ENCODE results near the gene MKRN3.

The MKRN3 gene

DNA sequence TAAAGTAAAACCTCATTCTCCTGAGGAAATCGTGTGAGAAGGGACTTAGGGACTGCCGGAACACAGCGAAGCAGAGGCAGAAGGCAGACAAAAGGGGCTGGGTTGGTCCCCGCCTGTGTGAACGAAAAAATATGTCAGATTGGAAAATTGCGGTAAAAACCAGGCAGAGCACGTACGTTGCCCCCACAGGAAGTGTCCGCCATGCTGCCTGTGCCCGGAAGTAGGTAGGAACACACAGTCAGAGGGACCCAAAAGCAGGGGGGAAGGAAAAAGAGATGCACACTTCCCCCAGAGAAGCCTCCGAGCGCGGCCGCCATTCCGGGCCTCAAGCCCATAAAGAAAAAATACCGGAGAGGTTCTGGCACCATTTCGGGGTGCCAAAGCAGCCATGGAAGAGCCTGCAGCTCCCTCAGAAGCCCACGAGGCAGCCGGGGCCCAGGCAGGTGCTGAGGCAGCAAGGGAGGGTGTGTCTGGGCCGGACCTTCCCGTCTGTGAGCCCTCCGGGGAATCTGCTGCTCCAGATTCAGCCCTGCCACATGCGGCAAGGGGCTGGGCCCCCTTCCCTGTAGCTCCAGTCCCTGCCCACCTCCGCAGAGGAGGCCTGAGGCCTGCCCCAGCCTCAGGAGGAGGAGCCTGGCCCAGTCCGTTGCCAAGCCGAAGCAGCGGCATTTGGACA is at the start of gene MKRN3:
Gene MKRN3, plus strand, starts transcription at position 280 of the 676 bp plus-strand sequence. Its CDS starts 109 bp downstream, at position 389.
- peak; percentile 19 for DNase-seq (ENCODE audit: low read depth)
- TF ChIP-seq CTCF (conservative IDR thresholded peaks at IDR 0.05; ENCODE audit: low read depth, low read length): no peak
- H3K4me3 ChIP-seq (ENCODE audit: low read depth, low read length): peak within 1 kb of the TSS; percentile 42

DNA sequence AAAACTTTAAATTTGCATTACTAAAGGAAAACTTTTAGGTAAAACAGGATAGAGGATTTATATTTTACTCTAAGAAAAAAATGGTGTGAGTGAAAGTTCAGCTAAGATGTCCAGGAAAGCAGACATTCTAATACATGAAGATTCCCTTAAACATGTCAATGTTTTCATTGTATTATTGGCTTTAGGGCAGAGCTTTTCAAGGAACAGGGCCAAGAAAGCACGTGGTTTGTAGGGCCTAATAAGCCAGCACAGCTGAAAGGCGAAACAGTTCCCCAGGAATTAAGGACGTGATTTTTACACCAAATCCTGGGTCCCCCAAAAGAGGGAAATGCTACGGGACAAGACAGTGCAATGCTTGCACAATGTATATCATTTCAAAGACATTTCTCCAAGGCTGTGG is 48.6 kb upstream of the MKRN3 start:
- TF ChIP-seq CTCF (conservative IDR thresholded peaks at IDR 0.05; ENCODE audit: low read depth, low read length): no peak
- no peak overlapping the region for H3K4me3 ChIP-seq (ENCODE audit: low read depth, low read length)
- DNase-seq (ENCODE audit: low read depth): no peak

DNA sequence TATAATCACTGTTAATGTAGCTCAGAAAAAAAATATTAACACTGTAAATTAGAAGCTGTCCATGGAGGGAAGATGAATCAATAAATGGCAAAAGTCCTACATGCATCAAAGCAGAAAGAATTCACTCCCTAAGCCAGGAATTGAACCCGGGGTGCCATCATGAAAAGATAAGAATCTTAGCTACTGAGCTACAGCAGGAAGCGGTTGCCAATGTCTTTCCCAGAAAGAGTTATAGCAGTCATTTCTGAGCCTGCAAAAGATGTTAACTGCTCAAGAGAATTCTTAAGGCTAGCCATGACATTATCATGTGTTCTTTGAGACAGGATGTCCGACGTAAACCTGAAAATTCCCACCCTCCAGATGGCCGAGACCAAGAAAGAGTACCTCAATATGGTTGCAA is 47.4 kb upstream of the MKRN3 start:
- DNase-seq (ENCODE audit: low read depth): no peak
- no peak for TF ChIP-seq CTCF (conservative IDR thresholded peaks at IDR 0.05; ENCODE audit: low read depth, low read length)
- no peak overlapping the region for H3K4me3 ChIP-seq (ENCODE audit: low read depth, low read length)

DNA sequence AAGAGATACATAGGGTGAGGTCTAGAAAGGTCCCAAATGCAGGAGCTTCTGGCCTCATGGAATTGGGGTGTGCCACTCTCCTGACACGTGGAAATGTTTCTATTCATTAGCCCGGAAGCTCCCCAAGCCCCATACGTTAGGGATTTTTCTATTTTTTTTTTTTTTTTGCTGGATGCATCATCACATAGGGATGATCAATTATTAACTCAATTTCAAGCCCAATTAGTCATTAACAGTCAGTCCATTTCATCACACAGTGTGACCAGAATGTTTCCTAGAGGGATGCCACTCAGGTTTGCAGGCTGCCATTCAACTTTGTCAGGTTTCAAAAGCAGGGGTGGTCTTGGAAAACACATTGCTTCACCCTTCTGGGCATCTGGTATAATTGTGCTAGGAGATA is 40.7 kb upstream of the MKRN3 start:
- H3K4me3 ChIP-seq (ENCODE audit: low read depth, low read length): no peak overlapping the region
- no peak for DNase-seq (ENCODE audit: low read depth)
- no peak for TF ChIP-seq CTCF (conservative IDR thresholded peaks at IDR 0.05; ENCODE audit: low read depth, low read length)

GRCh38 chr15:23529891-23530290 is 35.6 kb upstream of the MKRN3 start:
- H3K4me3 ChIP-seq (ENCODE audit: low read depth, low read length): no peak overlapping the region
- no peak for DNase-seq (ENCODE audit: low read depth)
- no peak for TF ChIP-seq CTCF (conservative IDR thresholded peaks at IDR 0.05; ENCODE audit: low read depth, low read length)

DNA sequence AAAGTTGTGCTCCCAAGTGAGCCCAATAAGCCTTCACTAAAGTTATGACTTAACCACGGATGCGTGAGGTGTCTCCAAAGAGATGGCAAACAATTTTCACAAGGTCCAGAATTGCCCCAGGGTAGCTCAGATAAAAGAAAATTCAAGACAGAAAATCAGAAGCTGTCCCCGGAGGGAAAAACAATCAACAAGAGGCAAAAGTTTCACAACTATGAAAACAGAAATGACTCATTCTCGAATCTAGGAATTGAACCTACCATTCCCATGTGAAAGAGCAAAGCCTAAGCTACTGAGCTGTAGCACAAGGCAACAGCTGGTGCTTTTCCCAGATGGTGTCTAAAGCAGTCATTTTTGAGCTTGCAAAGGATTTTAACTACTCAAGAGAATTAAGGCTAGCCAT is 33.5 kb upstream of the MKRN3 start:
- no peak overlapping the region for H3K4me3 ChIP-seq (ENCODE audit: low read depth, low read length)
- no peak for TF ChIP-seq CTCF (conservative IDR thresholded peaks at IDR 0.05; ENCODE audit: low read depth, low read length)
- no peak for DNase-seq (ENCODE audit: low read depth)

- no peak for TF ChIP-seq CTCF (conservative IDR thresholded peaks at IDR 0.05; ENCODE audit: low read depth, low read length)
- DNase-seq (ENCODE audit: low read depth): no peak
- H3K4me3 ChIP-seq (ENCODE audit: low read depth, low read length): no peak overlapping the region
Measured at GRCh38 chr15:23536659-23537058, 28.8 kb upstream of the MKRN3 start.

All from choroid plexus epithelial cell (primary cell).